SK-N-SH (cell line): Measurements from ENCODE around the gene PLEKHG3. TPM values are rescaled to one million over a fixed set of nuclear protein-coding genes. Genes with fewer than 3 reads are reported as not detected.

Experiments
- CTCF ChIA-PET: fragments of 300-600, 350-600 bp; formaldehyde crosslinking; extraction: SDS; loops from one replicate; lab custom pipeline; 2021; lab: Yijun Ruan, JAX
- POLR2A ChIA-PET: fragments of 350-600 bp; sonication (Branson Sonifier 250); formaldehyde crosslinking; extraction: SDS; loops from one replicate; lab custom pipeline; 2020; ENCODE audit warnings: antibody characterized with exemption, inconsistent platforms; lab: Yijun Ruan, JAX
- DNase-seq: peaks from one replicate; pipeline ENCODE4 v3.0.0; 2012
- H2AFZ ChIP-seq: fragments of 200-600 bp; sonication (generic); 2 replicates; pipeline ENCODE4 v1.8.1; 2016; ENCODE audit warnings: antibody characterized with exemption, mild to moderate bottlenecking, low read depth
- H3F3A ChIP-seq: fragments of 200-600 bp; sonication (generic); replicated peaks from 2 replicates; pipeline ENCODE3; 2016; ENCODE audit warnings: antibody characterized with exemption, mild to moderate bottlenecking; ENCODE audit not compliant: insufficient read depth
- H3K27ac ChIP-seq, 2 experiments: fragments of 200-500 bp in 1 of 2; fragments of 200-600 bp in 1 of 2; sonication (Bioruptor generic) in 1 of 2; sonication (generic), shearing (Covaris generic) in 1 of 2; 2 replicates each; pipeline versions ENCODE4 v1.5.1 to v1.6.1; 2014 to 2016; ENCODE audit warnings: low read depth in 2 of 2, inconsistent platforms in 1 of 2, low read length in 1 of 2, mild to moderate bottlenecking in 1 of 2, mixed read lengths in 1 of 2
- H3K27me3 ChIP-seq: fragments of 200-600 bp; sonication (generic), shearing (Covaris generic); 2 replicates; pipeline ENCODE4 v1.6.1; 2016; ENCODE audit warnings: mixed run types; ENCODE audit not compliant: insufficient read depth
- H3K36me3 ChIP-seq, 2 experiments: fragments of 200-500 bp in 1 of 2; fragments of 200-600 bp in 1 of 2; sonication (Bioruptor generic) in 1 of 2; sonication (generic) in 1 of 2; replicated peaks in 1 of 2; 2 replicates each; pipeline versions ENCODE3 to v1.5.1; 2014 to 2016; ENCODE audit warnings: low read length in 1 of 2, mild to moderate bottlenecking in 1 of 2; ENCODE audit not compliant: insufficient read depth in 2 of 2, control insufficient read depth in 1 of 2
- H3K4me1 ChIP-seq, 2 experiments: fragments of 200-500 bp in 1 of 2; fragments of 200-600 bp in 1 of 2; sonication (Bioruptor generic) in 1 of 2; sonication (generic), shearing (Covaris generic) in 1 of 2; 2 replicates each; pipeline versions ENCODE4 v1.5.1 to v1.6.1; 2014 to 2016; ENCODE audit warnings: low read depth in 1 of 2, low read length in 1 of 2, mixed run types in 1 of 2; ENCODE audit not compliant: insufficient read depth in 2 of 2, control insufficient read depth in 1 of 2
- H3K4me2 ChIP-seq: fragments of 200-600 bp; sonication (generic), shearing (Covaris generic); 2 replicates; pipeline ENCODE4 v1.6.1; 2017; ENCODE audit warnings: mixed run types
- H3K4me3 ChIP-seq, 2 experiments: fragments of 200-500 bp in 1 of 2; fragments of 200-600 bp in 1 of 2; sonication (Bioruptor generic) in 1 of 2; sonication (generic), shearing (Covaris generic) in 1 of 2; 2 replicates each; pipeline versions ENCODE4 v1.5.1 to v1.8.1; 2014 to 2016; ENCODE audit warnings: low read depth in 2 of 2, inconsistent platforms in 1 of 2, low read length in 1 of 2, mild to moderate bottlenecking in 1 of 2, mixed read lengths in 1 of 2, moderate library complexity in 1 of 2
- H3K79me2 ChIP-seq: fragments of 200-600 bp; sonication (generic); 2 replicates; pipeline ENCODE4 v1.8.1; 2017; ENCODE audit warnings: mild to moderate bottlenecking; ENCODE audit not compliant: insufficient read depth
- H3K9ac ChIP-seq: fragments of 200-600 bp; sonication (generic); 2 replicates; pipeline ENCODE4 v1.6.1; 2017; ENCODE audit warnings: mixed run types
- H3K9me2 ChIP-seq: fragments of 200-600 bp; sonication (generic); 2 replicates; pipeline ENCODE4 v1.6.1; 2017; ENCODE audit warnings: mixed run types
- H3K9me3 ChIP-seq: fragments of 200-600 bp; sonication (generic); 2 replicates; pipeline ENCODE4 v1.6.1; 2017; ENCODE audit warnings: mixed run types, mild to moderate bottlenecking, moderate library complexity
- H4K20me1 ChIP-seq: fragments of 200-600 bp; sonication (generic); 2 replicates; pipeline ENCODE4 v1.6.1; 2017; ENCODE audit warnings: mild to moderate bottlenecking, mixed run types; ENCODE audit not compliant: insufficient read depth
- CTCF ChIP-seq: fragments of 200-600 bp; sonication (generic); IDR thresholded peaks from 2 replicates; pipeline ENCODE4 v1.6.1; 2017; ENCODE audit warnings: antibody characterized with exemption, mild to moderate bottlenecking, moderate library complexity
- ELF1 ChIP-seq: IDR thresholded peaks from 2 replicates; pipeline ENCODE4 v1.4.0; 2012
- EP300 ChIP-seq, 2 experiments: IDR thresholded peaks; 2 replicates each; pipeline versions ENCODE4 v1.4.0 to v1.6.1; 2012; ENCODE audit warnings: borderline replicate concordance in 1 of 2, low read depth in 1 of 2, low read length in 1 of 2
- FOSL2 ChIP-seq: IDR thresholded peaks from 2 replicates; pipeline ENCODE4 v1.4.0; 2012; ENCODE audit warnings: low read depth, mild to moderate bottlenecking, moderate library complexity, borderline replicate concordance
- GATA2 ChIP-seq: sonication (generic); formaldehyde crosslinking; IDR thresholded peaks from 2 replicates; pipeline ENCODE4 v1.5.0; 2020; ENCODE audit warnings: mild to moderate bottlenecking, missing genetic modification reagents
- JUND ChIP-seq: IDR thresholded peaks from 2 replicates; pipeline ENCODE4 v1.4.0; 2012
- MAX ChIP-seq: IDR thresholded peaks from 2 replicates; pipeline ENCODE4 v1.4.0; 2012; ENCODE audit warnings: low read depth
- MEF2A ChIP-seq: IDR thresholded peaks from 2 replicates; pipeline ENCODE4 v1.4.0; 2012; ENCODE audit warnings: low read depth, borderline replicate concordance
- MXI1 ChIP-seq: IDR thresholded peaks from 2 replicates; pipeline ENCODE4 v1.6.1; 2012; ENCODE audit warnings: mild to moderate bottlenecking, low read depth, low read length, improper control_type of control experiment
- NFIC ChIP-seq: IDR thresholded peaks from 2 replicates; pipeline ENCODE4 v1.4.0; 2012; ENCODE audit warnings: borderline replicate concordance
- NRF1 ChIP-seq: IDR thresholded peaks from 2 replicates; pipeline ENCODE4 v1.6.1; 2012; ENCODE audit warnings: low read depth, mild to moderate bottlenecking, low read length
- RXRA ChIP-seq: IDR thresholded peaks from 2 replicates; pipeline ENCODE4 v1.4.0; 2012; ENCODE audit warnings: low read depth, mild to moderate bottlenecking, borderline replicate concordance
- SIN3A ChIP-seq: IDR thresholded peaks from 2 replicates; pipeline ENCODE4 v1.6.1; 2012; ENCODE audit warnings: low read depth, mild to moderate bottlenecking, low read length, moderate library complexity, borderline replicate concordance
- TAF1 ChIP-seq: IDR thresholded peaks from 2 replicates; pipeline ENCODE4 v1.6.1; 2012; ENCODE audit warnings: low read depth, mild to moderate bottlenecking, low read length, moderate library complexity, borderline replicate concordance
- TCF12 ChIP-seq: IDR thresholded peaks from 2 replicates; pipeline ENCODE4 v1.4.0; 2012
- USF1 ChIP-seq: IDR thresholded peaks from 2 replicates; pipeline ENCODE4 v1.4.0; 2012; ENCODE audit warnings: low read depth, borderline replicate concordance
- YY1 ChIP-seq: IDR thresholded peaks from 2 replicates; pipeline ENCODE4 v1.4.0; 2012; ENCODE audit warnings: low read depth, mild to moderate bottlenecking
- WGBS: methylation state at CpG from one replicate; pipeline ENCODE4 v1.1.6; 2017; ENCODE audit warnings: low lambda C conversion rate; 5-methylcytosine and 5-hydroxymethylcytosine counted together
- polyA plus RNA-seq, 3 experiments: library from polyadenylated mRNA; depleted of rRNA; stranded (reverse); fragments of >200 nt; gene quantifications; 2 replicates each; pipeline ENCODE4 v1.2.3, GENCODE V29; 2012
- TF ChIP-seq, protein P1 (sequence below): fragments of 150-350 bp; IDR thresholded peaks from 2 replicates; pipeline ENCODE4 v1.6.1; 2016; ENCODE audit warnings: mild to moderate bottlenecking, low read depth, low read length
- TF ChIP-seq, protein P2 (sequence below): IDR thresholded peaks from 2 replicates; pipeline ENCODE4; 2012

PLEKHG3 gene
- polyA plus RNA-seq, 1 of the 3 experiments (the other 2 are of a cell fraction), result 5.1 TPM

DNA sequence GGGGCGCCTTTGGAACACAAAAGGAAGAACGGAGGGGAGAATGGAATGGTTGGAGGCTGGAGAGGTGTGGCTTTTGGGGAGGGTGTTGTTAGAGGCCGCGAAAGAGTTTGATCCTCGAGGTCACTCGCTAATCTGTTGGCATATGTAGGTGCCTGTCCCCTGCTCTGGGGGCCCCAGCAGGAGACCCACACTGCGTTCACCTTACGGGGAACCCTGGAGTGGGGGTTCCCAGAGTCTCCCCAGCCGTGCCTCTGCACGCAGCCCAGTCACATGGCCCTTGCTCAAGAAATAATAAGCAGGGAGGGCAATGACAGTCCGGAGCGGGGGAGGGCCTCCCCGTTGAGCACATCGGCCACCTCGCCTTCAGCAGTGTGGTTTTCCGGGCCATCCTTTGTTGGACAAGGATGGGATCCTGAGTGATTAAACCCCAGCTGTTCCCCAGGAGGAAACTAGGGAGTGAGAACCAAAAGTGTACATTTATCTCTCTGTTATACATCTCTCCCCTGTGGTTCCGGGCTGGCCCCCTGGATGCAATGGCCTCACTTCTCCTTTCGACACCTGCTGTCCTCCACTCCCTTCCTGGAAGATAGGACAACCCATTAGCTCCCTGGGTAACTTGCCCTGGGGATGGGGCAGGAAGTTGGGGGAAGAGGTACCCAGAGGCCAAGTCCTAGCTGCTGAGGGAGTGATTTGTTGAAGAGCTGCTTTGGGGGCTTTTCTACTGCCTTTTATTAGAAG is 1.3 kb downstream of the PLEKHG3 start:
- 57% methylated on average over 14 of the region's 18 CpGs for WGBS

GRCh38 chr14:64706119-64706592 is 1.9 kb downstream of the PLEKHG3 start:
- H4K20me1 ChIP-seq, result no peaks in the 10 kb centered on the region
- DNase-seq, result no peak
- H3K9me3 ChIP-seq, result no peaks in the 10 kb centered on the region
- no peaks in the 10 kb centered on the region for H3F3A ChIP-seq
- H3K4me1 ChIP-seq, result peaks cover 6 to 36% of the 10 kb centered on the region in 2 experiments; a peak in 2 of 4 replicates
- peaks cover 27% of the 10 kb centered on the region; the same call in 1 of the 2 replicates for H3K79me2 ChIP-seq
- H2AFZ ChIP-seq, result no peak overlapping the region
- WGBS, result 81% methylated on average over 3 of the region's 4 CpGs
- no peaks in the 10 kb centered on the region for H3K36me3 ChIP-seq
- no peak overlapping the region for H3K9ac ChIP-seq
- ChIA-PET POLR2A (interaction anchor here (2.1 kb wide), 1 partner anchor 56 kb away, joined by 6 read pairs; no protein-coding TSS in a partner anchor), CTCF (interaction anchor here (0.6 to 1.8 kb wide), 4 partner anchors 54 to 90 kb away, joined by 3 to 5 read pairs (median 4); no protein-coding TSS in a partner anchor)
- no peak overlapping the region; a peak in 1 of 4 replicates for H3K27ac ChIP-seq
- peak overlapping the region; percentile 99; the same call in 1 of the 2 replicates for H3K4me2 ChIP-seq
- no peak overlapping the region for H3K4me3 ChIP-seq
- no peaks in the 10 kb centered on the region for H3K9me2 ChIP-seq
- no peaks in the 10 kb centered on the region for H3K27me3 ChIP-seq
- TF ChIP-seq YY1, result no peak
- TF ChIP-seq MXI1, result no peak
- TF ChIP-seq USF1, result no peak
- no peak for TF ChIP-seq TCF12
- no peak for TF ChIP-seq TAF1
- no peak for TF ChIP-seq CTCF
- no peak for TF ChIP-seq ELF1
- TF ChIP-seq MEF2A, result no peak
- TF ChIP-seq EP300 (IDR thresholded peaks at IDR 0.05; ENCODE audit: borderline replicate concordance in 1 of 2, low read depth in 1 of 2, low read length in 1 of 2), result no peak
- TF ChIP-seq, protein P1, sequence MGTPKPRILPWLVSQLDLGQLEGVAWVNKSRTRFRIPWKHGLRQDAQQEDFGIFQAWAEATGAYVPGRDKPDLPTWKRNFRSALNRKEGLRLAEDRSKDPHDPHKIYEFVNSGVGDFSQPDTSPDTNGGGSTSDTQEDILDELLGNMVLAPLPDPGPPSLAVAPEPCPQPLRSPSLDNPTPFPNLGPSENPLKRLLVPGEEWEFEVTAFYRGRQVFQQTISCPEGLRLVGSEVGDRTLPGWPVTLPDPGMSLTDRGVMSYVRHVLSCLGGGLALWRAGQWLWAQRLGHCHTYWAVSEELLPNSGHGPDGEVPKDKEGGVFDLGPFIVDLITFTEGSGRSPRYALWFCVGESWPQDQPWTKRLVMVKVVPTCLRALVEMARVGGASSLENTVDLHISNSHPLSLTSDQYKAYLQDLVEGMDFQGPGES, result no peak
- TF ChIP-seq NRF1, result no peak
- no peak for TF ChIP-seq SIN3A
- no peak for TF ChIP-seq JUND
- no peak for TF ChIP-seq MAX
- no peak for TF ChIP-seq NFIC
- TF ChIP-seq RXRA, result no peak

More for the DNA sequence above, 1.3 kb downstream of the PLEKHG3 start:
- no peaks in the 10 kb centered on the region for H4K20me1 ChIP-seq
- no peaks in the 10 kb centered on the region for H3K9me2 ChIP-seq
- H3K27ac ChIP-seq, result no peak overlapping the region; a peak in 1 of 4 replicates
- H3K27me3 ChIP-seq, result no peaks in the 10 kb centered on the region
- H3K9me3 ChIP-seq, result no peaks in the 10 kb centered on the region
- peak overlapping the region; percentile 99 for H3K4me2 ChIP-seq
- H3K36me3 ChIP-seq, result no peaks in the 10 kb centered on the region
- H3K9ac ChIP-seq, result peak overlapping the region; percentile 75; the same call in 1 of the 2 replicates
- peak; percentile 46 for DNase-seq
- no peak for TF ChIP-seq FOSL2
- no peak for TF ChIP-seq NFIC
- TF ChIP-seq JUND, result no peak
- no peak for TF ChIP-seq GATA2 (CRISPR knock-in tag)
- TF ChIP-seq, protein P2, sequence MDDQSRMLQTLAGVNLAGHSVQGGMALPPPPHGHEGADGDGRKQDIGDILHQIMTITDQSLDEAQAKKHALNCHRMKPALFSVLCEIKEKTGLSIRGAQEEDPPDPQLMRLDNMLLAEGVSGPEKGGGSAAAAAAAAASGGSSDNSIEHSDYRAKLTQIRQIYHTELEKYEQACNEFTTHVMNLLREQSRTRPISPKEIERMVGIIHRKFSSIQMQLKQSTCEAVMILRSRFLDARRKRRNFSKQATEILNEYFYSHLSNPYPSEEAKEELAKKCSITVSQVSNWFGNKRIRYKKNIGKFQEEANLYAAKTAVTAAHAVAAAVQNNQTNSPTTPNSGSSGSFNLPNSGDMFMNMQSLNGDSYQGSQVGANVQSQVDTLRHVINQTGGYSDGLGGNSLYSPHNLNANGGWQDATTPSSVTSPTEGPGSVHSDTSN, result no peak
- no peak for TF ChIP-seq YY1
- no peaks in the 10 kb centered on the region for H3F3A ChIP-seq
- H3K4me1 ChIP-seq, result peaks cover 6 to 36% of the 10 kb centered on the region in 2 experiments; a peak in 2 of 4 replicates
- H2AFZ ChIP-seq, result no peak overlapping the region
- peak overlapping the region; percentile 90 to 97; a peak in 3 of 4 replicates for H3K4me3 ChIP-seq
- CTCF ChIA-PET, result interaction anchor here (0.6 to 2.2 kb wide), 5 partner anchors 56 to 90 kb away, joined by 3 to 13 read pairs (median 5); no protein-coding TSS in a partner anchor
- POLR2A ChIA-PET, result interaction anchor here (1.4 to 2.5 kb wide), 3 partner anchors 13 to 59 kb away, joined by 4 to 15 read pairs (median 7); no protein-coding TSS in a partner anchor
- H3K79me2 ChIP-seq, result peaks cover 20% of the 10 kb centered on the region; the same call in 1 of the 2 replicates
